SK-N-SH (cell line): ENCODE measurements around the gene SLC5A3.

Experiments
- MAX ChIP-seq: IDR thresholded peaks from 2 replicates; pipeline ENCODE4 v1.4.0; 2012; ENCODE audit warnings: low read depth
- POLR2AphosphoS5 ChIP-seq: IDR thresholded peaks from 2 replicates; pipeline ENCODE4 v1.6.1; 2012; ENCODE audit warnings: low read depth, low read length
- REST ChIP-seq: IDR thresholded peaks from 2 replicates; pipeline ENCODE4 v1.6.1; 2012; ENCODE audit warnings: mild to moderate bottlenecking, low read depth, low read length, moderate library complexity
- RXRA ChIP-seq: IDR thresholded peaks from 2 replicates; pipeline ENCODE4 v1.4.0; 2012; ENCODE audit warnings: low read depth, mild to moderate bottlenecking, borderline replicate concordance

GRCh38 chr21:34083357-34083756 is 10.0 kb downstream of the SLC5A3 start:
- TF ChIP-seq POLR2AphosphoS5, result no peak
- TF ChIP-seq RXRA, result no peak
- no peak for TF ChIP-seq REST
- TF ChIP-seq MAX, result no peak
